Bronchial epithelial cell (primary cell): ENCODE results near the gene SKI. TPM values are rescaled to one million over a fixed set of nuclear protein-coding genes. Genes with fewer than 3 reads are reported as not detected.

Experiments used
- DNase-seq: peaks from one replicate; pipeline ENCODE4 v3.0.0-alpha.2; 2010; ENCODE audit warnings: low read depth
- FAIRE-seq: peaks from 2 replicates; lab custom pipeline; 2011; peaks lifted over from hg19 to GRCh38; lab: Jason Lieb, UNC
- H3K27me3 ChIP-seq: 2 replicates; pipeline ENCODE4 v1.5.1; 2011; ENCODE audit warnings: low read length; ENCODE audit not compliant: control insufficient read depth, insufficient read depth
- H3K36me3 ChIP-seq: 2 replicates; pipeline ENCODE4 v1.5.1; 2011; ENCODE audit warnings: low read length; ENCODE audit not compliant: control insufficient read depth, insufficient read depth
- H3K4me3 ChIP-seq: 2 replicates; pipeline ENCODE4 v1.5.1; 2011; ENCODE audit warnings: mild to moderate bottlenecking, low read depth, low read length, control low read depth
- total RNA-seq: library from RNA; depleted of rRNA; stranded (reverse); fragments of >200 nt; gene quantifications from 2 replicates; pipeline ENCODE4 v1.2.1, GENCODE V29; 2014
- TF ChIP-seq, protein P1 (sequence below): IDR thresholded peaks from 2 replicates; pipeline ENCODE4 v1.5.1; 2011; ENCODE audit warnings: mild to moderate bottlenecking, moderate library complexity, low read length, control low read depth, inconsistent platforms; ENCODE audit not compliant: insufficient read depth, severe bottlenecking

The SKI gene
- total RNA-seq, 1 donor from 2014 or later, result 8.4 TPM

DNA sequence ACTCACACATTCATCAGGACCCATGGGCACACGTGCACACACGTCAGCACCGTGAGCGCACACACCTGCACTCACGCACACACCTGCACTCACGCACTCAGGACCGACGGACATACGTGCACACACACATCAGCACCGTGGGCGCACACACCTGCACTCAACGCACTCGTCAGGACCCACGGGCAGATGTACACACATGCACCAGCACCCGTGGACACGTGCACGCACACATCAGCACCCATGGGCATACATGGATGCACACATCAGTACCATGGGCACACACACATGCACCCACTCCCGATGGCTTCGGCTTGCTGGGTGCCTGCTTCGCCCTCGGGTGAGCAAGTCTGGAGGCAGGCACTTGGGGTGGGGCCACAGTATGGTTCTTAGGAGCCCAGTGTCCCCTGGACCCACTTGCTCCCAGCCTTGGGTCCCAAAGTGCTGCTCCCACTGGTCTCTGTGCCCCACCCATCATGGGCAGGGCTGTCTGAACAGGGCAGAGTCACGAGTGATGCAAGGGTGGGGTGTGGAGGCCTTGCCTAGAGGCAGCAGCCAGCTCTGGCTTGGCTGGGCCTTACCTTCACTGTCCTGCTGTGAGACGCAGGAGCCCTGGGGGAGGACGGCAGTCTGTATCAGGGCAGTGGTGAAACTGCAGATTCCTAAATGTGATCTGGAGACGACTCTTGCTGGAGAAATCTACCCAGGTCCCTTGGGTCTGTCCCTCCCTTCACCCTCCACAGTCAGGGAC lies 49.8 kb downstream of the SKI start:
- DNase-seq (peak; percentile 10), FAIRE-seq (no peak)
- Histone ChIP-seq H3K4me3 (no peak overlapping the region), H3K36me3 (peaks cover 5% of the 10 kb centered on the region), H3K27me3 (no peaks in the 10 kb centered on the region)
- TF ChIP-seq, protein P1, sequence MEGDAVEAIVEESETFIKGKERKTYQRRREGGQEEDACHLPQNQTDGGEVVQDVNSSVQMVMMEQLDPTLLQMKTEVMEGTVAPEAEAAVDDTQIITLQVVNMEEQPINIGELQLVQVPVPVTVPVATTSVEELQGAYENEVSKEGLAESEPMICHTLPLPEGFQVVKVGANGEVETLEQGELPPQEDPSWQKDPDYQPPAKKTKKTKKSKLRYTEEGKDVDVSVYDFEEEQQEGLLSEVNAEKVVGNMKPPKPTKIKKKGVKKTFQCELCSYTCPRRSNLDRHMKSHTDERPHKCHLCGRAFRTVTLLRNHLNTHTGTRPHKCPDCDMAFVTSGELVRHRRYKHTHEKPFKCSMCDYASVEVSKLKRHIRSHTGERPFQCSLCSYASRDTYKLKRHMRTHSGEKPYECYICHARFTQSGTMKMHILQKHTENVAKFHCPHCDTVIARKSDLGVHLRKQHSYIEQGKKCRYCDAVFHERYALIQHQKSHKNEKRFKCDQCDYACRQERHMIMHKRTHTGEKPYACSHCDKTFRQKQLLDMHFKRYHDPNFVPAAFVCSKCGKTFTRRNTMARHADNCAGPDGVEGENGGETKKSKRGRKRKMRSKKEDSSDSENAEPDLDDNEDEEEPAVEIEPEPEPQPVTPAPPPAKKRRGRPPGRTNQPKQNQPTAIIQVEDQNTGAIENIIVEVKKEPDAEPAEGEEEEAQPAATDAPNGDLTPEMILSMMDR, result no peak

- Histone ChIP-seq H3K27me3 (no peaks in the 10 kb centered on the region), H3K4me3 (no peak overlapping the region), H3K36me3 (peaks cover 6% of the 10 kb centered on the region)
- no peak for DNase-seq
- FAIRE-seq, result no peak
- TF ChIP-seq, protein P1, result no peak
These were observed 50.6 kb downstream of the SKI start for GRCh38 chr1:2278591-2279209.

DNA sequence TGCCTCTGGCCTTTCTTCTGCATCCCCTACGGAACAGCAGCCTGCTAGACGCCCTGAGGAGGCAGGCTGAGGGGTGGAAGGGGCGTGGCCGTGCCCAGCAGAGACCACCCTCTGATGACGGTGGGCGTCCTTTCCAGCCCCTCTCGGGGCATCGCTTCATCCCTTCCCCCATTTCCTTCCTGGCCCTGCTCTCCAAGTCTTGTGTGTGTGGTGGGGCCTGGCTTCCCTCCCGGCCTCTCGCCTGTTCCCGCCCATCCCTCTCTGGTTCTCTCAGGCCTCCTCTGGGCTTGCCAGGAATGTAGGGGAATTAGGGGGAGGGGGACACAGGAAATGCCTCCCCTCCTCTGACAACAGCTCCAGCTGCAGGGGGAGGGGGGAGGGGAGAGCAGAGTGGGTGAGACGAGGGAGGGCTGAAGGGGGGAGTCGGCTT lies 51.1 kb downstream of the SKI start:
- H3K27me3 ChIP-seq, result no peaks in the 10 kb centered on the region
- DNase-seq (no peak), FAIRE-seq (no peak)
- no peak overlapping the region for H3K4me3 ChIP-seq
- TF ChIP-seq, protein P1, result no peak
- peaks cover 8% of the 10 kb centered on the region for H3K36me3 ChIP-seq

- Histone ChIP-seq H3K36me3 (peaks cover 8% of the 10 kb centered on the region), H3K4me3 (no peak overlapping the region), H3K27me3 (no peaks in the 10 kb centered on the region)
- DNase-seq (no peak), FAIRE-seq (no peak)
- TF ChIP-seq, protein P1, result no peak
These were observed 51.7 kb downstream of the SKI start for GRCh38 chr1:2279817-2280216.

DNA sequence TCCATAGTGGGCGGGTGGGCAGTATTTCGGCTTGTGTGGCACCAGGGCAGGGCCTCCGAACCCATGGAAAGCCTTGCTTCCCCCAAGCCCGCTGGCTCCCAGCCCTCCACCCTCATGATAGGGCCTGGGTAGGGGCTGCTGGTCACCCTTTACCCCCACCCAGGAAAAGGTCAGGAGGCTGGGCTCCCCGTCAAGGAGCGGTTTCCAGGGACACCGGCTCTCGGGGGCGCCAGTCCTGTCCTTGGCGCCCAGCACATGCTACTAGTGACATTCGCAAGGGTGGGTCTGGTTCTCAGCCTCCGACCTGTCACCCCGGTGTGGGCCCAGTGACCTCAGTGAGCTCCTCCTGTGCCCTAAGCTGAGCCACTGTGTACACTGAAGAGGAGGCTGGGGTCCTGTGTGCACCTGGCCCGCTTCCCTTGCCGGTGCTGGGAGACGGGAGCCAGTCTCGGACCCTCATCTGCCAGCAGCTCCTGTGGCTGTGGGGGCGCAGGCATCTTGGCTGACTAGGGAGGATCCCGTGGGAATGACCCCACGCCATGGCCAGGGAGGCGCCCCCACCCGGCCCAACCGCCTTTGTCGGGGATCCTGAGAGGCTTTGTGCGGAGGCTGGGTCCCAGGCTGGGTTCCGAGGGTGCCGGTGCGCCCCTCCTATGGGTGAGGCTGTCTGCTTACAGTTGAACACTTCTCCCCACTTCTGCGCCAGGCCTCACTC lies 54.6 kb downstream of the SKI start:
- H3K36me3 ChIP-seq, result peaks cover 6% of the 10 kb centered on the region
- H3K27me3 ChIP-seq, result no peaks in the 10 kb centered on the region
- TF ChIP-seq, protein P1, result no peak
- FAIRE-seq (no peak), DNase-seq (no peak)
- H3K4me3 ChIP-seq, result no peak overlapping the region
